ENCODE results near the gene PFKP. TPM values are rescaled to one million over a fixed set of nuclear protein-coding genes. Genes with fewer than 3 reads are reported as not detected.

Gene PFKP
- total RNA-seq, 1 donor from 2014 or later = 361 TPM

GRCh38 chr10:3020881-3021280, 46.5 kb upstream of the PFKP start:
- Histone ChIP-seq H3K9me3 (ENCODE audit: insufficient read depth, low read depth, low read length) (no peaks in the 10 kb centered on the region), H3K36me3 (ENCODE audit: insufficient read depth, low read length) (no peaks in the 10 kb centered on the region), H3K79me2 (ENCODE audit: insufficient read depth, low read length) (no peaks in the 10 kb centered on the region), H3K27me3 (ENCODE audit: insufficient read depth, low read length) (peaks cover 3% of the 10 kb centered on the region), H3K4me2 (ENCODE audit: low read length) (no peak overlapping the region), H3K9ac (ENCODE audit: low read length) (no peak overlapping the region), H4K20me1 (ENCODE audit: insufficient read depth, low read length) (no peaks in the 10 kb centered on the region), H2AFZ (ENCODE audit: low read depth, low read length) (no peak overlapping the region), H3K4me1 (ENCODE audit: insufficient read depth, low read length) (no peaks in the 10 kb centered on the region), H3K27ac (ENCODE audit: low read depth, low read length) (no peak overlapping the region), H3K4me3 (ENCODE audit: insufficient read depth, low read depth, low read length) (no peak overlapping the region)
- Mint-ChIP-seq H3K27ac (ENCODE audit: unreplicated experiment) (no peak overlapping the region), H3K9me3 (ENCODE audit: unreplicated experiment) (peaks cover 4% of the 10 kb centered on the region), H3K4me1 (ENCODE audit: low read depth, unreplicated experiment) (peaks cover 14% of the 10 kb centered on the region), H3K27me3 (ENCODE audit: low read depth, unreplicated experiment) (peaks cover 9% of the 10 kb centered on the region), H3K4me3 (ENCODE audit: unreplicated experiment) (no peak overlapping the region), H3K36me3 (ENCODE audit: low read depth, unreplicated experiment) (no peaks in the 10 kb centered on the region)
- FAIRE-seq (no peak), DNase-seq (ENCODE audit: low read depth) (no peak)
- TF ChIP-seq EZH2 (IDR thresholded peaks at IDR 0.05; ENCODE audit: insufficient read depth, low read length) = no peak

DNA sequence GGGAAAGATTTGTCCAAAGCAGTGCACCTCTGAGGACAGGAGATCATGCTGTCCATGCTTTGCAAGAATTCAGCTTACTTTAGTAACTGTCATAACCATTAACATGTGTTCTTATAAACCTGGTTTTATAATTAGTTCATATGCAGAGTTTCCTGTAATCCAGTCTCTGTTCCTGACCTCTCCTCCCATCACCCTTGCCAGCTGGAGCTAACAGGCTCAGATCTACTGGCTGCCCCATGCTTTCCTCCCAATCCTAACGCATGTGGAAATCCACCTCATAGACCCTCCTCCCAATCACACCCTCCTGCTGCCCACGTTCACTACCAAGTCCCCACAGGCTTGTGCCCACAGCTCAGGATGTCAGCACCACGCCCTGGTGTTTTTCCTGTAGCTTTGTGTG, 45.3 kb upstream of the PFKP start:
- H4K20me1 ChIP-seq (ENCODE audit: insufficient read depth, low read length) = no peaks in the 10 kb centered on the region
- H3K4me1 ChIP-seq (ENCODE audit: insufficient read depth, low read length) = no peaks in the 10 kb centered on the region
- H3K27me3 ChIP-seq (ENCODE audit: insufficient read depth, low read length) = peaks cover 3% of the 10 kb centered on the region
- Mint-ChIP-seq H3K4me1 (ENCODE audit: low read depth, unreplicated experiment) (peaks cover 16% of the 10 kb centered on the region), H3K4me3 (ENCODE audit: unreplicated experiment) (no peak overlapping the region), H3K9me3 (ENCODE audit: unreplicated experiment) (peaks cover 7% of the 10 kb centered on the region), H3K27me3 (ENCODE audit: low read depth, unreplicated experiment) (peaks cover 9% of the 10 kb centered on the region), H3K27ac (ENCODE audit: unreplicated experiment) (peak overlapping the region; percentile 48), H3K36me3 (ENCODE audit: low read depth, unreplicated experiment) (no peaks in the 10 kb centered on the region)
- no peak for TF ChIP-seq EZH2 (IDR thresholded peaks at IDR 0.05; ENCODE audit: insufficient read depth, low read length)
- no peak for TF ChIP-seq CTCF (IDR thresholded peaks at IDR 0.05; ENCODE audit: insufficient read depth, low read depth, low read length)
- H2AFZ ChIP-seq (ENCODE audit: low read depth, low read length) = no peak overlapping the region
- H3K79me2 ChIP-seq (ENCODE audit: insufficient read depth, low read length) = no peaks in the 10 kb centered on the region
- DNase-seq (ENCODE audit: low read depth) (no peak), FAIRE-seq (no peak)
- H3K27ac ChIP-seq (ENCODE audit: low read depth, low read length) = no peak overlapping the region
- H3K9me3 ChIP-seq (ENCODE audit: insufficient read depth, low read depth, low read length) = no peaks in the 10 kb centered on the region
- H3K4me2 ChIP-seq (ENCODE audit: low read length) = no peak overlapping the region
- H3K4me3 ChIP-seq (ENCODE audit: insufficient read depth, low read depth, low read length) = no peak overlapping the region
- H3K36me3 ChIP-seq (ENCODE audit: insufficient read depth, low read length) = no peaks in the 10 kb centered on the region
- H3K9ac ChIP-seq (ENCODE audit: low read length) = no peak overlapping the region

GRCh38 chr10:3023892-3024291, 43.5 kb upstream of the PFKP start:
- no peak for TF ChIP-seq EZH2 (IDR thresholded peaks at IDR 0.05; ENCODE audit: insufficient read depth, low read length)
- no peak for TF ChIP-seq CTCF (IDR thresholded peaks at IDR 0.05; ENCODE audit: insufficient read depth, low read depth, low read length)
- no peak for FAIRE-seq

More at GRCh38 chr10:3023892-3024291, 43.5 kb upstream of the PFKP start:
- peaks cover 3% of the 10 kb centered on the region for H3K27me3 ChIP-seq (ENCODE audit: insufficient read depth, low read length)
- H3K4me1 Mint-ChIP-seq (ENCODE audit: low read depth, unreplicated experiment) = peaks cover 20% of the 10 kb centered on the region
- no peak overlapping the region for H3K27ac ChIP-seq (ENCODE audit: low read depth, low read length)
- H3K27me3 Mint-ChIP-seq (ENCODE audit: low read depth, unreplicated experiment) = peaks cover 7% of the 10 kb centered on the region
- H3K4me3 Mint-ChIP-seq (ENCODE audit: unreplicated experiment) = no peak overlapping the region
- H4K20me1 ChIP-seq (ENCODE audit: insufficient read depth, low read length) = no peaks in the 10 kb centered on the region
- no peaks in the 10 kb centered on the region for H3K4me1 ChIP-seq (ENCODE audit: insufficient read depth, low read length)
- no peak overlapping the region for H3K4me3 ChIP-seq (ENCODE audit: insufficient read depth, low read depth, low read length)
- H3K9me3 Mint-ChIP-seq (ENCODE audit: unreplicated experiment) = peaks cover 4% of the 10 kb centered on the region
- H3K79me2 ChIP-seq (ENCODE audit: insufficient read depth, low read length) = no peaks in the 10 kb centered on the region
- no peak for DNase-seq (ENCODE audit: low read depth)
- H2AFZ ChIP-seq (ENCODE audit: low read depth, low read length) = no peak overlapping the region
- H3K36me3 Mint-ChIP-seq (ENCODE audit: low read depth, unreplicated experiment) = no peaks in the 10 kb centered on the region
- no peak overlapping the region for H3K27ac Mint-ChIP-seq (ENCODE audit: unreplicated experiment)
- H3K36me3 ChIP-seq (ENCODE audit: insufficient read depth, low read length) = no peaks in the 10 kb centered on the region
- H3K9ac ChIP-seq (ENCODE audit: low read length) = no peak overlapping the region
- H3K4me2 ChIP-seq (ENCODE audit: low read length) = no peak overlapping the region
- H3K9me3 ChIP-seq (ENCODE audit: insufficient read depth, low read depth, low read length) = no peaks in the 10 kb centered on the region

All from astrocyte (in vitro differentiated cells and primary cell).